Endothelial cell of umbilical vein (primary cell): ENCODE measurements around the gene CFD. TPM values are rescaled to one million over a fixed set of nuclear protein-coding genes. Genes with fewer than 3 reads are reported as not detected.
"Not testable (repeated sequence)": the region's sequence is repeated elsewhere in the genome, so short reads cannot be mapped to it uniquely, and the experiment has no call there.

ENCODE experiments used
- BruUV-seq: library from RNA; stranded (reverse); fragments of 400-500 nt; replicated peaks from 2 replicates; lab custom pipeline; 2021; lab: Mats Ljungman, UMichigan
- CTCF ChIA-PET: fragments of 300-600, 350-600 bp; sonication (Branson Sonifier 250); formaldehyde crosslinking; loops from one replicate; lab custom pipeline; 2021; ENCODE audit warnings: antibody characterized with exemption, inconsistent platforms; lab: Charles Lee
- POLR2A ChIA-PET: fragments of 300-600, 350-600 bp; sonication (Branson Sonifier 250); formaldehyde crosslinking; loops from one replicate; lab custom pipeline; 2021; ENCODE audit warnings: antibody characterized with exemption, inconsistent platforms; lab: Charles Lee
- DNase-seq: peaks from one replicate; pipeline ENCODE4 v3.0.0-alpha.2; 2011; ENCODE audit warnings: low read depth, low spot score
- FAIRE-seq: peaks from 2 replicates; lab custom pipeline; 2011; peaks lifted over from hg19 to GRCh38; lab: Jason Lieb, UNC
- H2AFZ ChIP-seq: 2 replicates; pipeline ENCODE4 v1.6.0; 2012; ENCODE audit warnings: low read depth, low read length, control low read depth, inconsistent platforms
- H3K27ac ChIP-seq: 2 replicates; pipeline ENCODE4 v1.5.1; 2011; ENCODE audit warnings: low read depth, mild to moderate bottlenecking, control low read depth, low read length, moderate library complexity; ENCODE audit not compliant: insufficient read depth
- H3K27me3 ChIP-seq, 2 experiments: 2 replicates each; pipeline versions ENCODE4 v1.6.0 to v1.6.1; 2011; ENCODE audit warnings: low read length in 2 of 2, mixed read lengths in 1 of 2; ENCODE audit not compliant: control insufficient read depth in 2 of 2, insufficient read depth in 2 of 2
- H3K36me3 ChIP-seq, 2 experiments: 2 replicates in 1 of 2; 3 replicates in 1 of 2; pipeline ENCODE4 v1.5.1; 2011; ENCODE audit warnings: low read length in 2 of 2, mild to moderate bottlenecking in 1 of 2, moderate library complexity in 1 of 2; ENCODE audit not compliant: control insufficient read depth in 2 of 2, insufficient read depth in 2 of 2; ENCODE audit errors: extremely low read depth in 1 of 2
- H3K4me1 ChIP-seq: 3 replicates; pipeline ENCODE4 v1.5.1; 2011; ENCODE audit warnings: mild to moderate bottlenecking, low read length; ENCODE audit not compliant: control insufficient read depth, insufficient read depth; ENCODE audit errors: extremely low read depth
- H3K4me2 ChIP-seq: 2 replicates; pipeline ENCODE4 v1.6.1; 2011; ENCODE audit warnings: low read length, control low read depth, mixed read lengths; ENCODE audit not compliant: insufficient read depth
- H3K4me3 ChIP-seq, 3 experiments: fragments of 200-600 bp in 1 of 3; sonication (generic), shearing (Covaris generic) in 1 of 3; replicated peaks in 1 of 3; 2 replicates each; pipeline ENCODE4 v1.5.1; 2011 to 2016; ENCODE audit warnings: control low read depth in 3 of 3, low read length in 3 of 3, mild to moderate bottlenecking in 2 of 3, inconsistent platforms in 1 of 3, low read depth in 1 of 3, moderate library complexity in 1 of 3; ENCODE audit not compliant: insufficient read depth in 1 of 3
- H3K79me2 ChIP-seq: 2 replicates; pipeline ENCODE4 v1.6.0; 2012; ENCODE audit warnings: low read length, inconsistent platforms; ENCODE audit not compliant: control insufficient read depth, insufficient read depth
- H3K9ac ChIP-seq: replicated peaks from 2 replicates; pipeline ENCODE3; 2011; ENCODE audit warnings: low read length, control low read depth; ENCODE audit not compliant: insufficient read depth; ENCODE audit errors: extremely low read depth
- H3K9me1 ChIP-seq: replicated peaks from 3 replicates; pipeline ENCODE4 v1.6.0; 2011; ENCODE audit warnings: mild to moderate bottlenecking, low read length; ENCODE audit not compliant: control insufficient read depth, insufficient read depth; ENCODE audit errors: extremely low read depth
- H3K9me3 ChIP-seq: replicated peaks from 2 replicates; pipeline ENCODE4 v1.5.1; 2012; ENCODE audit warnings: low read length, inconsistent platforms; ENCODE audit not compliant: control insufficient read depth, insufficient read depth
- H4K20me1 ChIP-seq: replicated peaks from 2 replicates; pipeline ENCODE3; 2011; ENCODE audit warnings: mild to moderate bottlenecking, low read length; ENCODE audit not compliant: control insufficient read depth, insufficient read depth; ENCODE audit errors: extremely low read depth
- EZH2 ChIP-seq: IDR thresholded peaks from 2 replicates; pipeline ENCODE4 v1.6.1; 2012; ENCODE audit warnings: borderline replicate concordance, low read depth, mild to moderate bottlenecking, moderate library complexity, low read length, inconsistent platforms; ENCODE audit not compliant: severe bottlenecking
- FOS ChIP-seq: IDR thresholded peaks from 2 replicates; pipeline ENCODE4 v1.6.1; 2011; ENCODE audit warnings: mild to moderate bottlenecking, low read length, moderate library complexity, borderline replicate concordance; ENCODE audit not compliant: insufficient read depth
- GATA2 ChIP-seq: IDR thresholded peaks from 2 replicates; pipeline ENCODE4 v1.7.0; 2011; ENCODE audit warnings: low read depth, mild to moderate bottlenecking, moderate library complexity, mixed read lengths, low read length; ENCODE audit not compliant: insufficient read length, insufficient read depth
- JUN ChIP-seq: IDR thresholded peaks from 2 replicates; pipeline ENCODE4 v1.6.1; 2011; ENCODE audit warnings: borderline replicate concordance, low read depth; ENCODE audit not compliant: insufficient read length, insufficient read depth
- MYC ChIP-seq: IDR thresholded peaks from one replicate; pipeline ENCODE4 v1.6.1; 2011; ENCODE audit warnings: mild to moderate bottlenecking, low read depth, low read length
- POLR2A ChIP-seq: IDR thresholded peaks from 2 replicates; pipeline ENCODE4 v1.6.1; 2012; ENCODE audit warnings: low read depth, mild to moderate bottlenecking, control low read depth, low read length
- POLR2AphosphoS5 ChIP-seq: IDR thresholded peaks from 2 replicates; pipeline ENCODE4 v1.6.1; 2012; ENCODE audit warnings: low read depth, mild to moderate bottlenecking, control low read depth, low read length, moderate library complexity; ENCODE audit not compliant: insufficient read depth
- dilution Hi-C: fragments of 300-500 bp; cut with MboI; formaldehyde crosslinking; loops from one replicate; pipeline ENCODE4 v1.15.0; 2019; ENCODE audit warnings: low sequenced_read_pairs; ENCODE audit not compliant: extremely low pct_ligation_motif_present
- intact Hi-C: fragments of 100-400 bp; cut with micrococcal nuclease; formaldehyde crosslinking; loops from one replicate; pipeline ENCODE4 v1.10.0; 2022
- polyA plus RNA-seq, 4 experiments: library from polyadenylated mRNA; depleted of rRNA in 3 of 4; stranded (reverse) in 3 of 4; unstranded in 1 of 4; fragments of >200 nt; gene quantifications; 2 replicates each; pipeline versions ENCODE4 v1.2.1 to v1.2.3, GENCODE V29; 2011 to 2012; ENCODE audit warnings: missing spikeins in 1 of 4
- total RNA-seq: library from RNA; stranded (reverse); gene quantifications from 2 replicates; pipeline ENCODE4 v1.2.3, GENCODE V29; 2021
- TF ChIP-seq, protein P1 (sequence below), 2 donors: IDR thresholded peaks; 1 replicate in 1 of 2; 2 replicates in 1 of 2; pipeline ENCODE4 v1.5.1; 2011; ENCODE audit warnings: low read length in 2 of 2, mild to moderate bottlenecking in 2 of 2, moderate library complexity in 2 of 2, control low read depth in 1 of 2, inconsistent platforms in 1 of 2, low read depth in 1 of 2; ENCODE audit not compliant: insufficient read depth in 1 of 2; ENCODE audit errors: extremely low read depth in 1 of 2
- TF ChIP-seq, protein P2 (sequence below): IDR thresholded peaks from 2 replicates; pipeline ENCODE4 v1.6.1; 2011; ENCODE audit not compliant: insufficient read depth, insufficient read length

Gene CFD
- total and polyA plus RNA-seq, 2 donors (not counting 3 experiments of a cell fraction or from before 2014, with no cell fraction given): 0.25 to 0.40 TPM

DNA sequence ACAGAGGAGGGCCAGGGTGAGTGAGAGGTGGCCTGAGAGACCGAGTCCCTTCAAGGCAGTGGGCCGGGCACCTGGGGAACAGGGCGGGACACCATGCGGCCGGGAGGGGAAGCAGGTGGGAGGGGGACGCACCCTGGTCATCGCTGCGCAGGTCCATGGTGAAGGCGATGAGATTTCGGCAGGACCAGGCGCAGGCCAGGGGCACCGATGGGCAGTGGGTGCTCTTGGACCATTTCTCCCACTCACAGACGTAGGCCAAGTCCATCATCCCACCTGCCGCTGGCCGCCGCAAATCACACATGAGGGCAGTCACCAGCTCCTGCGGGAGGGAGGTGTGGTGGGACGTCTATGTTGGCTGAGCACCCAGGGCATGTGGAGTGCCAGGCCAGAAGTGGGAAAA lies 31.4 kb downstream of the CFD start:
- Histone ChIP-seq H3K9ac (no peak overlapping the region), H3K4me2 (no peak overlapping the region), H3K27me3 (no peaks in the 10 kb centered on the region), H3K36me3 (peaks cover 5 to 23% of the 10 kb centered on the region in 2 experiments), H3K9me1 (no peaks in the 10 kb centered on the region), H3K79me2 (peaks cover 5% of the 10 kb centered on the region), H4K20me1 (no peaks in the 10 kb centered on the region), H3K27ac (no peak overlapping the region), H3K4me3 (no peak overlapping the region), H3K9me3 (no peaks in the 10 kb centered on the region), H3K4me1 (no peaks in the 10 kb centered on the region), H2AFZ (no peak overlapping the region)
- BruUV-seq: no TSS peak
- intact Hi-C loops (no loop called here), dilution Hi-C loops (no loop called here)
- ChIA-PET CTCF (no interaction called here), POLR2A (no interaction called here)
- TF ChIP-seq POLR2A (no peak), MYC (no peak), EZH2 (no peak), POLR2AphosphoS5 (no peak), GATA2 (no peak), JUN (no peak), FOS (no peak)
- TF ChIP-seq, protein P1, sequence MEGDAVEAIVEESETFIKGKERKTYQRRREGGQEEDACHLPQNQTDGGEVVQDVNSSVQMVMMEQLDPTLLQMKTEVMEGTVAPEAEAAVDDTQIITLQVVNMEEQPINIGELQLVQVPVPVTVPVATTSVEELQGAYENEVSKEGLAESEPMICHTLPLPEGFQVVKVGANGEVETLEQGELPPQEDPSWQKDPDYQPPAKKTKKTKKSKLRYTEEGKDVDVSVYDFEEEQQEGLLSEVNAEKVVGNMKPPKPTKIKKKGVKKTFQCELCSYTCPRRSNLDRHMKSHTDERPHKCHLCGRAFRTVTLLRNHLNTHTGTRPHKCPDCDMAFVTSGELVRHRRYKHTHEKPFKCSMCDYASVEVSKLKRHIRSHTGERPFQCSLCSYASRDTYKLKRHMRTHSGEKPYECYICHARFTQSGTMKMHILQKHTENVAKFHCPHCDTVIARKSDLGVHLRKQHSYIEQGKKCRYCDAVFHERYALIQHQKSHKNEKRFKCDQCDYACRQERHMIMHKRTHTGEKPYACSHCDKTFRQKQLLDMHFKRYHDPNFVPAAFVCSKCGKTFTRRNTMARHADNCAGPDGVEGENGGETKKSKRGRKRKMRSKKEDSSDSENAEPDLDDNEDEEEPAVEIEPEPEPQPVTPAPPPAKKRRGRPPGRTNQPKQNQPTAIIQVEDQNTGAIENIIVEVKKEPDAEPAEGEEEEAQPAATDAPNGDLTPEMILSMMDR (IDR thresholded peaks at IDR 0.05; ENCODE audit: extremely low read depth in 1 of 2, insufficient read depth in 1 of 2, low read depth in 1 of 2, low read length in 2 of 2): no peak
- TF ChIP-seq, protein P2, sequence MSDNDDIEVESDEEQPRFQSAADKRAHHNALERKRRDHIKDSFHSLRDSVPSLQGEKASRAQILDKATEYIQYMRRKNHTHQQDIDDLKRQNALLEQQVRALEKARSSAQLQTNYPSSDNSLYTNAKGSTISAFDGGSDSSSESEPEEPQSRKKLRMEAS: no peak
- FAIRE-seq (no peak), DNase-seq (no peak)

DNA sequence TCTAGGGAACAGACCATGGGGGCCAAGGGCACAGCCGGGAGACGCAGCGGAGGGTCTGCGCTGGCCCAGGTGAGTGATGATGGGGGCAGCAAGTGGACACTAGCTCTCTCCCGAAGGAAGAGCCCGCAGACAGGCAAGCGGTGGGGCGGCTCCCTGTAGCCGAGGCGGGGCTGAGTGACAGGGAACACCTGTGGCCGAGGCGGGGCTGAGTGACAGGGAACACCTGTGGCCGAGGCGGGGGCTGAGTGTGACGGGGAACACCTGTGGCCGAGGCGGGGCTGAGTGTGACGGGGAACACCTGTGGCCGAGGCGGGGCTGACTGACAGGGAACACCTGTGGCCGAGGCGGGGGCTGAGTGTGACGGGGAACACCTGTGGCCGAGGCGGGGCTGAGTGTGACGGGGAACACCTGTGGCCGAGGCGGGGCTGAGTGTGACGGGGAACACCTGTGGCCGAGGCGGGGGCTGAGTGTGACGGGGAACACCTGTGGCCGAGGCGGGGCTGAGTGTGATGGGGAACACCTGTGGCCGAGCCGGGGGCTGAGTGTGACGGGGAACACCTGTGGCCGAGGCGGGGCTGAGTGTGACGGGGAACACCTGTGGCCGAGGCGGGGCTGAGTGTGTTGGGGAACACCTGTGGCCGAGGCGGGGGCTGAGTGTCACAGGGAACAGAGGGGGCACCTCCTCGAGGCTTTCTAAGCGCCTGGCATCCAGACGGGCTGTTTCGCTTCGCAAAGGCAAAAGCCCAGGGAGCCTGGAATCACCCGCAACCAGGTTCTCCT lies 32.1 kb downstream of the CFD start:
- intact Hi-C loops: loop anchor here (2.0 kb wide), 1 partner anchor 21 kb away; the partner anchor contains the start of gene R3HDM4
- H3K27me3 ChIP-seq, dilution Hi-C loops, H3K9me1 ChIP-seq, H3K27ac ChIP-seq, H2AFZ ChIP-seq, H3K79me2 ChIP-seq, POLR2A ChIA-PET, DNase-seq, H3K4me1 ChIP-seq, H4K20me1 ChIP-seq, FAIRE-seq, H3K9ac ChIP-seq, CTCF ChIA-PET, BruUV-seq, H3K9me3 ChIP-seq: not testable (repeated sequence)
- peak overlapping the region in 2 of 3 experiments; percentile 39 to 91 for H3K4me3 ChIP-seq
- H3K4me2 ChIP-seq: peak overlapping the region; percentile 41
- H3K36me3 ChIP-seq: peaks cover 5 to 17% of the 10 kb centered on the region in 2 experiments
